NCI-H1436 treated with DMSO at 0.1 percent for 48 hours (cell line): ENCODE results near the gene HLA-DQA2.
"Not testable (repeated sequence)": the region's sequence is repeated elsewhere in the genome, so short reads cannot be mapped to it uniquely, and the experiment has no call there.

ENCODE experiments used
- DNase-seq: peaks from one replicate; lab custom pipeline; 2025; lab: John Stamatoyannopoulos, UW

The HLA-DQA2 gene

DNA sequence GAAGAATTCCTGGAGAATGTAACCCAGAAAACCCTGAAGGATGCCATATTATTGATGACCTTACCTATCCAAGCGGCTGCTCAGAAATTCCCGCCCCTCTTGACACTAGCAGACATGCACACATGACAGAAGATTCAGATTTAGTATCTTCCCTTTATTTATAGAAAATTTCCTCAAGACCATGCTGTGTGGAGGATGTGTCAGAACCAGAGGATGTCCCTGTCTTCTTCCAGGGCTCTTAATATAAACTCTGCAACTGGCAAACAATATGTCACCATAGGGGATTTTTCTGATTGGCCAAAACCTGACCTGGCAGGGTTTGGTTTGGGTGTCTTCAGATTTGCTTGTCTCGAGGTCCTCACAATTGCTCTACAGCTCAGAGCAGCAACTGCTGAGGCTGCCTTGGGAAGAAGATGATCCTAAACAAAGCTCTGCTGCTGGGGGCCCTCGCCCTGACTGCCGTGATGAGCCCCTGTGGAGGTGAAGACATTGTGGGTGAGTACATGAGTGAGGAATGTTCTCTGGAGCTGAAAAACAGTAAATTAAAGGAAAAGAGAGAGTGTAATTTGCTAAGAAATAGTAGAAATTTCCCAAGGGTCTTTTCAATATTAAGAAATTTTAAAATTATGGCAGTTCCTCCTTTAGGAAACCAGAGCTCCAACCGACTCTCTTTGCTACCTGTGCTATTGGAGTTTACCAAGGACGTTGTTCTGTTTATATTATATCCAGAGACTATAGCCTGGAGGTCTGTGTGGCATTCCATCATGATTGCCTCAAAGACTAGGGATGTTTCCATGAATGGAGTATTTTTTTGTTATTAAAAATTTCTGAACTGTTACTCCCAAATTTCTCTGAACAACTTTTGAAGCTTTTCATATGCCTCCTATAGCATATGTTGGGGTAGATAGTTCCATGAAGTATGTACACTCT, at the start of gene HLA-DQA2:
Gene HLA-DQA2 (plus strand): TSS at position 361 of the 930 bp plus-strand sequence. CDS start 53 bp downstream, at position 414.
- no peak for DNase-seq

DNA sequence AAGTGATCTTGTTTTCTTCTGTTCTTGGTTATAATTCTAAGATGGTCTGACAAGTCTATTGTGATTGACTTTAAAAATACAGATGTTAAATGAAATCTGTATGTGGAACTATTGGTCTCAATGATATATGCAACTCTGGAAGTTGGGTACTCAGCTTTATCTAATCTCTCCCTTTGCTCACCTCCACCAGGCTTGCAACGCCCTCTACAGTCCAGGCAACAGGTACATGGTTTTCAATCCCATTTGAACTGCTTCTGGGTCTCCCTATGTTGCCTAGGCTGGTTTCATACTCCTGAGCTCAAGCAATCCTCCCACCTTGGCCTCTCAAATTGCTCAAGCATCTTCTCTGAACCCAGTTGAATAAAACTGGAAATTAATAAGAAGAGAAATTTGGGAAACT, 49.2 kb upstream of the HLA-DQA2 start:
- no peak for DNase-seq

DNA sequence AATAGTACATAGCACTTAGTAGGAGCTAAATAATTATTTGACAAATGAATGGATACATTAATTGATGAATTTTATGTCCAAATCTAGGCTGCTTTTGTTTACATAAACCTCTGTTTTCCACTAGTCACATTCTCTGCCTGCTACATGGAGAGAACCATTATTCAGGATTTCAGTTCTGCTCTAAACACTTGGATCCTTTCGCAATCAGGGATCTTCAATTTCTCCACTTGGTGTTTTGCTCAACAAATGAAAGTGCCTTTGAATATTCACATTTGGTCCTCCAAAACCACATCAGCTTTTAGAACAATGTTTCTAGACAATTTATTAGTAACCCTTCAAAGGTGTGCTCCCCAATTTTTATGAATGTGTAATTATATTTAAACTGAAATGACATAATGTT, 44.2 kb upstream of the HLA-DQA2 start:
- no peak for DNase-seq

DNA sequence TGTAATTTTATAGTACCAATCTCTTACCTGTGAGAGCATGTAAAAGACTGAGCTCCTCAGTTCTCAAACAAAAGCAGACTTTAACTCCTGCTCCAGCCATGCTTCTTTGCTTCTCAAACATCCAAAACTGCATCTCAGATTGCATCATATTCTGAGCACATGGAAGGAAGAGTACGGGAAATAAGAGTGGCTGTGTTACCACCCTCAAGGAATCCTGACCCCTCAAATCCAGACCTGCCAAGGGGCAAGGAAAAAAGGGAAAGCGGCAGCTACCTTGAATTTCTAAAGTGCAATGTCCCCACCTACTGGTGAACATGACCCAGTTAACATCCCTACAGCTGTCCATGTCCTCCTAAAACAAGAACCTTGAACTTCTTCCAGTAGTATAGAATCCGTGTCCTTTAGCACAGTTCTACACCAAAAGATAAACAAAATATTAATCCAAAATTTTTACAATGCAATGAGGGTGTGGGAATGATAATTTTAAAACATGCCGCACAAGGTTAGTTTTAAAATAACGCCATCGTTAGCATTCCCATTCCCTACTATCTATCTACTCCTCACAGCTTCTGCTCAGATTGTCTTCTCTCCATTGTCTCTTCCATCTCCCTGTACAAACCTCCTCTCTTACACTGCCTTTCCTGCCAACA, 40.7 kb upstream of the HLA-DQA2 start:
- DNase-seq, result no peak

DNA sequence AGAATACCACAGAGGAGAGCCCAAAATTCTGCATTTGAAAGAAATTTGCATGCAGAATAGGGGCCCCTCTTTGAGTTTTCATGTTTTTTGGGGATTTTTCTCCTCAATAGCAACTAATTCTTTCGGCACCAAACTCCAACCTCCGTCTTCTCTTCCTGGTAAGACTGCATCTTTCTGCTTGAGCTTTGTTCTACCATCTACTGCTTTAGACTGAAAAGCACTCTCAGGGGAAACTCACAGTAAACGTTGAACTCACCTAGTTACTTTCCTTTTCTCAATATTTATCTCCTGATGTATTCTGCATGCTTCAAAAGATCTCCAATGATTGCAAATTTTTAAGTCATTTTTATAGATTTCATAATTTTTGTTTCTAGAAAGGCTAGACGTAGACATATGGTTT, 37.8 kb upstream of the HLA-DQA2 start:
- no peak for DNase-seq

DNA sequence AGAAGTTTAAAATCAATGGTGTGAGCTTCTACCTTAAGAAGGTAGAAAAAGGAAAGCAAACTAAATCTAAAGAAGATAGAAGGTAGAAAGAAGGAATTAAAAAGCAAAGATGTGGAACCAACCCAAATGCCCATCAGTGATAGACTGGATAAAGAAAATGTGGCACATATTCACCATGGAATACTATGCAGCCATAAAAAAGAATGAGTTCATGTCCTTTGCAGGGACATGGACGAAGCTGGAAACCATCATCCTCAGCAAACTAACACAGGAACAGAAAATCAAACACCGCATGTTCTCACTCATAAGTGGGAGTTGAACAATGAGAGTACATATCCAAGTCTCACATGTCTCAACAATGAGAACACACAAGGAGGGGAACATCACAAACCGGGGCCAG, 36.0 kb upstream of the HLA-DQA2 start:
- not testable (repeated sequence) for DNase-seq

DNA sequence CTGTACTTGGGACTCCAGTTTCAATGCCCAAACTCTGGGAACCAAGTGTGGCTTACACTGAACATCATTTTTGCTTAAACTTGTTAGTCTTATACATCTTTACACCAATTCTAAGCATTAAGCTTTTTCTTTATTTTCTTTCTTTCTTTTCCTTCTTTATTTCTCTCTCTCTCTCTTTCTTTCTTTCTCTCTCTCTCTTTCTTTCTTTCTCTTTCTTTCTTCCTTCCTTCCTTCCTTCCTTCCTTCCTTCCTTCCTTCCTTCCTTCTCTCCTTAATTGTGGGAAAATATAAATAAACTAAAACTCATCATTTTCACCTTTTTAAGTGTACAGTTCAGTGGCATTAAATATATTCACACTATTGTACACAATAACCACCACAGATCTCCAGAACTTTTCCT, 31.6 kb upstream of the HLA-DQA2 start:
- DNase-seq, result no peak

DNA sequence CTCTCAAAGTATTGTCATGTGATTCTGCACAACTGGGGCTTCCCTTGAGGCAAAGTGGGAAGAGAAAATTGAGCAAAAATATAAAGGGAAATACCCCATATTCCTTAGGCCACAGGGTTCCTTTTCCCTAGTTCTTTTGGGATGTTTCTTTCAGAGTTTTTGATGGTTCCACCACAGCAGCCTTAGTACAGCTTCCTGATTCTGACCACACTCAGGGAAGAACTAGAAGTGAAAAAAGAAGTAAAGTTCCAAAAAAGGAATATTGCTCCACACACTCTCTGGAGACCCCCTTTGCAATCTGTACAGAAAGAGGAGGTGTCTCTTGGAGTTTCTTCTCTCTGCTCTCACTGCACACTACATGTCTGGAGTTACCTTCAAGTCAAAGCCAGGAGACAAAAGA, 27.9 kb upstream of the HLA-DQA2 start:
- DNase-seq, result no peak

DNA sequence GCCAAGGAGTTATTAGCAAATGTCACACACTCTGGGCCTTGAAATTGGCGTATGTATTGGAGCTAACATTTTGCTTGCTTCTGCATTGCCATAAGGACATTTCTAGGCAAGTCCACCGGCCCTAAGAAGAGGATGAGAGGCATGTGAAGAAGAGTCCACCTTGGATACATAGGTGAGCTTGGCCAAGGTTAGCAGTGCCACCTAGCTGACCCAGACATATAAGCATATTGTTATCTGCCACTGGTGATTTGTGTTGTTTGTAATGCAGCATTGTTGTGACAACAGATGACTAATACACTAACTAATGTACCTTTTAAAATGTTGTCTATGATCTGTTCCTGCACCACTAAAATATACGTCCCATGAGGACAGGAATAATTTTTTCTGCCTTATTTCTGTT, 24.8 kb upstream of the HLA-DQA2 start:
- no peak for DNase-seq

DNA sequence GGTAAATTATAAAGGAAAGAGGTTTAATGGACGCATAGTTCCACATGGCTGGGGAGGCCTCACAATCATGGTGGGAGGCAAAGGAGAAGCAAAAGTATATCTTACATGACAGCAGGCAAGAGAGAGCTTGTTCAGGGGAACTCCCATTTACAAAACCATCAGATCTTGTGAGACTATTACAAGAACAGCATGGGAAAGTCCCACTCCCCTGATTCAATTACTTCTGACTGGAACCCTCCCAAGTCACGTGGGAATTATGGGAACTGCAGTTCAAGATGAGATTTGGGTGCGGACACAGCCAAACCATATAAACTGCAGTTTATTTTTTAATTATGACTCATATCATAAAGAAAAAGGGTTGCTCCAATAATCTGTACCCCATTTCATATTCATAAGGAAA, 22.3 kb upstream of the HLA-DQA2 start:
- no peak for DNase-seq

DNA sequence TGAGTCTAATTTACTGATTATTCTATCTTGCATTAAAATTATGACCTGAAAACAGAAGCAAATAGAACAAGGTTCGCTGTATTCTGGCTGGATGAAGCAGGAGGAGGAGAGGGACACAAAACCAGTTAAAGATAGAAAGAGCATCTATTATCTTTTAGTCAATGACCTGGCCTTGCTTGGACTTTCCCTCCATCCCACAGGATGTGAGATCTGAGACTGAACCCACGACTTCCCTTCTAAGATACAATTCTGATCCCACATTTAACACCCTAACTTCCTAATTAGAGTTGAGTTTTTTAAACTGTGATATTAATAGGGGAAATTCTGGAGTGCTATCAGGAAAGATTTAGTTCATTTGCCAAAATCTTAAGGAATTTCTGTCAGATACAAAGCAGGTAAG, 3.1 kb upstream of the HLA-DQA2 start:
- DNase-seq, result no peak

DNA sequence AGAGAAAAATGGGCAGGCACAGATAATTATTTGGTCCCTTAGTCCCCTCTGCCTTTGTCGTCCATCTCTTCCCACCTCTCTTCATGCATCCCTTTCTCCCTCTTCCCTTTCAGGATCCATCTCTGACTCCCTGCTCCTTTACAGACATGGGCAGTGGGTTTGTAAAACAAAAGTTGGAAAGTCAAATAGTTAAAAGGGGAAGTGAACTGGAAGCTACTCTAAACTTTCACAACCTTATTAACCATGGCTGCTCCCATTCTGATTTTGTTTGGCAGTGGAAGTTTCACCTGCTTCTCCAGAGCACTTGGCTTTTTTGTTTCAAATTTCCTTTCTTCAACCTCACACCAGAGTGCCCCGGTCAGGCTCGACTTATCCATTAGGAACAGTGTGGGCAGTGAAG, 1.2 kb downstream of the HLA-DQA2 start:
- no peak for DNase-seq

DNA sequence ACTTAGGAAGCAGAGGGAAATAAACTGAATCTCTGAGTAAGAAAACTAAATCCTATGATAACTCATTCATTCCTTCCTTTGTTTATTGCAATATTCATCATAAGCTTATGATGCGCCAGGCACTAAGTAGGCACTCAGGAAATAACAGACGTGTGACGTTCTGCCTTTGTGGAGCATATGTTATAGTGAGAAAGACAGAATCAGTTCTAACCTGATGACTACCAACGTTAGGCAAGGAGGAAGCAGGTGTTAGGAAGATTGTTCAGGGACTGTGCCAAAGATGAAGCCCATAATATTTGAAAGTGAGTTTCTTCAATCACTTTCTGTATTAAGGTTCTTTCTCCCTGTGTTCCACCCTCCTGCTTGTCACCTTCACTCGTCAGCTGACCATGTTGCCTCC, 3.6 kb downstream of the HLA-DQA2 start:
- no peak for DNase-seq

DNA sequence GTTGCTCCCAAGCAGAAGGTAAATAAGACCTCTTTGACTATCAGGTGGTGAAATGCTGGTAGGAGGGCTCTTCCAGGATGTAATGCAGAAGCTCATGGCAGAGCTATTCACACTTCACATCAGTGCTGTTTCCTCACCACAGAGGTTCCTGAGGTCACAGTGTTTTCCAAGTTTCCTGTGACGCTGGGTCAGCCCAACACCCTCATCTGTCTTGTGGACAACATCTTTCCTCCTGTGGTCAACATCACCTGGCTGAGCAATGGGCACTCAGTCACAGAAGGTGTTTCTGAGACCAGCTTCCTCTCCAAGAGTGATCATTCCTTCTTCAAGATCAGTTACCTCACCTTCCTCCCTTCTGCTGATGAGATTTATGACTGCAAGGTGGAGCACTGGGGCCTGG, 4.5 kb downstream of the HLA-DQA2 start:
- not testable (repeated sequence) for DNase-seq

DNA sequence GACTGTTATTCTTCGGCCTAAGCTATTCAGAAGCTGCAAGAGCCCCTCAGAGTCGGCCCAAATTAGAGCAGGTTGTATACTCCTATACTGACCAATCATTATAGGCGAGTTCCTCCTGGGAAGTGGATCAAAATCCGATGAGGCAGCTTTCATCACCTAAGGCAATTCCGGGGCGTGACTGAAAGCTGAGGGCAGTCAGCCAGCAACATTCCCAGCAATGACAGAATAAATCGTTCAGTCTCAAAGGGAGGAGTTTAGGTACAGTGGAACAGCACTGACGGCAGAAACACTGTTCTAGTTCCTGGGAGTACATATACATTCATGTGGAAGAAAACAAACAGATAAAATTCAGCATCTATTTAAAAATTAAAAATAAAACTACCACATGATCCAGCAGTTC, 11.4 kb downstream of the HLA-DQA2 start:
- no peak for DNase-seq

DNA sequence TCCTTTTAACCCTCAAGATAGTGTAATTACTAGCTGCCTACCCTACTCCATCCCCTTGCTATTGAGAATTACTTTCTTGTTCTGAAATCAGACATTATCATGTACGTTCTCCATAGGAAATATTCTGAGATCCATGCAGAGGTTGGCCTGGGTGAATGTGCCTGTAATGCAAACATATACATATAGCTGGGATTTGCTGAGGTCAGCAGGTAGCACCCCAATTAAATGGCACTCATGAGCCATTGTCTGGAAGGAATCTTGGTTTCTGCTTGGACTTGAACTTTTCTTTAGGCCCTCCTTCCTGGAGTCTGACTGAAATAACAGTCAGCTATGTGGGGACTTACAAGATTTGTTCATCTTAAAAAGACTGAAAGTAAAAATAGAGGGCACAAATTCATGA, 18.5 kb downstream of the HLA-DQA2 start:
- DNase-seq, result no peak

DNA sequence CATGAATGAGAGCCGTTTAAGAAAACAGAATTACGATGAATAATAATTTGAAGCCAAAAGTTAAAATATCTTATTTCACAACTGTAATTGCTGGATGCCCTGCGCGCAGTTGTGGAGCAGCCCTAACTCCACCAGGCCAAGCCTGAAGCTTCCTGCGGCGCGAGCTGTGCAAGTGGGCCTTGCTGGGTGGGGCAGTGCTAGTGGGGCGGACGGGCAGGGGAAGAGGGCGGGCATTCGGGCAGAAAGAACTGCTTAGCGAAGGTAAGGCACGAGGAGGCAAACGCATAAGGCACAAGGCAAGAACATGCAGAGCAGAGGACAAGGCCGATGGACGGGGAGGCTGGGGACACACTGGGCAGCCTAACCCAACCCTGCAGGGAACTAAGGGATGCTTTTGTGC, 19.9 kb downstream of the HLA-DQA2 start:
- no peak for DNase-seq

DNA sequence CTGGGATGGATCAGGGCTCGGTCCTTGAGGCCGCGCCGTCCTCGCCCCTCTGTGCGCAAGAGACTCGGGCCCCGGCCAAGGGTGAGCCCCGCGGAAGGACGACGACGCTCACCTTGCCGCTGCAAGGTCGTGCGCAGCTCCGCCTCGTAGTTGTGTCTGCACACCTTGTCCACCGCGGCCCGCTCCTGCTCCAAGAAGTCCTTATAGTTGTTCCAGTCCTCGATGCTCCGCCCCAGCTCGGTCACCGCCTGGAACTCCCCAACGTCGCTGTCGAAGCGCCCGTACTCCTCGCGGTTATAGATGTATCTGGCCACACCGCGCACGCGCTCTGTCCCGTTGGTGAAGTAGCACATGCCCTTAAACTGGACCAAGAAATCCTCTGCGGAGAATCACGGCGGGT, 20.4 kb downstream of the HLA-DQA2 start:
- no peak for DNase-seq

DNA sequence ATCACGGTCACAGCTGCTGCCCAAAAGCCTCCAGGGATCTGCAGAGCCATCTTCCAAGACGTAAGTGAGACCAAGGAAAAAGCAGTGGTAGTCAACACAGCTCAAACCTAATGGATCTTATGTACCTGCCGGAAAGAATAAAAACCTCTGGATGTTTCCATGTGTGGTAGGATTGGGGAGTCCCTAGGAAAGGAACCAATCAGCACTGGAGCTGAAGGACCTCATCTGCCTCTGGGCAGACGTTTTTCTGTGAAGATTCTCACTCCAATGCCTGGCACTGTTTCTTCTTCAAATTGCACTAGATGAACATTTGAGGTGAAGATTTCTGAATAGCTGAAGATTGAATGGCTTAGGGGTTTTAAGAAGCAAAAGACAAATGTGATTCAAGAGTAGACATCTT, 22.2 kb downstream of the HLA-DQA2 start, which contains the start of gene HLA-DQB2:
Gene HLA-DQB2 (minus strand): TSS at position 112 of the 400 bp plus-strand sequence. CDS start 62 bp downstream, at position 50.
- no peak for DNase-seq

DNA sequence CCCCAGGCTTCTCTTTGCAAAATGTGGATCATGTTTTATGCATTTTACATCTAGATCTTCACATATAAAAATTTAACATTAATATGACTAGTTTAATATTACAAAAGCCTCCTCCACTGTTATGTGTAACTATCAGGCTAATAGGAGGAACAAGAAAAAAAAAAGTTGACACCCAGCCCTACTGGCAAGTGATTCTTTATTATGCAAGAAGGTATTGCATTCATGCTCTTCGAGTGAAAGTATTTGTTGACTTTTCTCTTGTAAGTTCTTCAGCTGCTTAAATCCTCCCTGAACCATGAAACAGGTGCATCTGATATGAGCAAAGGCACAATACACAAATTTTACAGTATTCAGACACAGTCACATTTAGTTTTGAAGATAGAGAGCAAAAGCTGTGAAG, 22.9 kb downstream of the HLA-DQA2 start:
- DNase-seq, result no peak

DNA sequence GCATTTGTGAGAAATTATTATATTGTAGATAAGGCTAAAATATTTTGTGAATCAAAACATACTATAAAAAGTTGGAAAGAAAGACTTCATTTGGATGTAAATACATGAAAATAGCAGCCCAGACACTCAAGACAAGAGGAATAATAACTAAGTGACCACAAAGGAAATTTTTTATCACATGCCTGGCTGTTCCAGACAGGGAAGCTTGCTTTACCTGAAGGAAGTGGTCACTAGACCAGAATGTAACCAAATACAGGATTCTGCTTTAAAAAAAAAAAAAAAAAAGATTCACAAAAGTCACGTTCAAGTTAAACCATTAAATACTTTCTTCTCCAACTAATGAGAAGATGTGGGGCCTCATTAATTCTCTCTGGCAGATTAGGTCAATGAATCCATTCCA, 31.5 kb downstream of the HLA-DQA2 start:
- DNase-seq, result no peak

DNA sequence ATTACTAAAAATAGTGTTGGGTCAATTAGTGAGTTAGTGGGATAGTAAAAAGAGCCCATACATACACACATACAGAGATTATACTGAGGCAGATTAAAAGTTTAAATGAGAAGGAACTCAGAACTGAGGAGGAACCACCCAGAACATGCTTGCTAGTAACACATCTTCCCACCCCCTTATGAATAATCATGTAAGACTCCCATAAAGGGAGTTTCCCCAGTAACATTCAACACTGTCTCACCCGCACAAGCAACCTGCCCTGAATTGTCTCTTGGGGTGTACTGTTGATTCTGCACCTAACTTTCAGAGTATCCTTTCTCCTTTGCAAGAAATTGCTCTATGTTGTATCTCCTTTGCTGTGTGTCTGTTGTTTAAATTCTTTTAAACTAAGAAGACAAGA, 33.2 kb downstream of the HLA-DQA2 start:
- DNase-seq, result no peak

DNA sequence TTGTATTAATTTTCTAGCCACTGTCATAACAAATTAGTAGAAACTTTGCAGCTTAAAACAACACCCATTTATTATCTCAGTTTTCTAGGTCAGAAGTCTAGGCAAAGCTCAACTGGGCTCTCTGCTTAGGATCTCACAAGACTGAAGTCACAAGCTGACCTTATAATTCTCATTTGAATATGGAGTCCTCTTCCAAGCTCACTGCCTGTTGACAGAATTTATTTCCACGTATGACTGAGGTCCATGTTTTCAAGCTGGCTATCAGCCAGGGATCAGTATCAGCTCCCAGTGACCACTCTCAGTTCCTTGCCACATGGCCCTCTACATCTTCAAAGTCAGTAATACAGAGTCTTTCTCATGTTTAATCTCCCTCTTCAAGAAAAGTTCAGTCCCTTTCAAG, 33.9 kb downstream of the HLA-DQA2 start:
- DNase-seq, result no peak
